Hepatocyte (in vitro differentiated cells): ENCODE data around the gene SH3RF1. TPM values are rescaled to one million over a fixed set of nuclear protein-coding genes. Genes with fewer than 3 reads are reported as not detected.

Experiments
- DNase-seq: peaks from one replicate; pipeline ENCODE4 v3.0.0-alpha.2; 2016; ENCODE audit warnings: low spot score
- H2AFZ ChIP-seq: fragments of 200-600 bp; sonication (generic); 2 replicates; pipeline ENCODE4 v1.6.0; 2016; ENCODE audit warnings: antibody characterized with exemption, mild to moderate bottlenecking
- H3K27ac ChIP-seq: fragments of 200-600 bp; sonication (generic); 2 replicates; pipeline ENCODE4 v1.5.1; 2016; ENCODE audit warnings: mild to moderate bottlenecking
- H3K27me3 ChIP-seq: fragments of 200-600 bp; sonication (generic); 2 replicates; pipeline ENCODE4 v1.6.1; 2016
- H3K36me3 ChIP-seq: fragments of 200-600 bp; sonication (generic); replicated peaks from 2 replicates; pipeline ENCODE4 v1.5.1; 2016; ENCODE audit warnings: low read depth; ENCODE audit not compliant: insufficient read depth
- H3K4me1 ChIP-seq: fragments of 200-600 bp; sonication (generic); 2 replicates; pipeline ENCODE4 v1.5.1; 2016; ENCODE audit warnings: mild to moderate bottlenecking, moderate library complexity; ENCODE audit not compliant: insufficient read depth
- H3K4me2 ChIP-seq: fragments of 200-600 bp; sonication (generic); 2 replicates; pipeline ENCODE4 v1.6.0; 2016
- H3K4me3 ChIP-seq: fragments of 200-600 bp; sonication (generic); 2 replicates; pipeline ENCODE4 v1.5.1; 2016; ENCODE audit warnings: mild to moderate bottlenecking
- H3K79me2 ChIP-seq: fragments of 200-600 bp; sonication (generic); 2 replicates; pipeline ENCODE4 v1.6.0; 2017; ENCODE audit warnings: mild to moderate bottlenecking
- H3K9me2 ChIP-seq: fragments of 200-600 bp; sonication (generic); replicated peaks from 2 replicates; pipeline ENCODE4 v1.6.0; 2017; ENCODE audit warnings: mild to moderate bottlenecking; ENCODE audit not compliant: insufficient read depth
- H3K9me3 ChIP-seq: fragments of 200-600 bp; sonication (generic); 2 replicates; pipeline ENCODE4 v1.5.1; 2016; ENCODE audit warnings: low read depth, mild to moderate bottlenecking
- H4K20me1 ChIP-seq: fragments of 200-600 bp; sonication (generic); 2 replicates; pipeline ENCODE4 v1.6.0; 2016; ENCODE audit warnings: mild to moderate bottlenecking; ENCODE audit not compliant: insufficient read depth, poor library complexity, severe bottlenecking
- EZH2 ChIP-seq: fragments of 200-600 bp; sonication (generic); IDR thresholded peaks from 2 replicates; pipeline ENCODE4 v1.6.1; 2016; ENCODE audit warnings: antibody characterized with exemption, mild to moderate bottlenecking, borderline replicate concordance
- EZH2phosphoT487 ChIP-seq: fragments of 200-600 bp; sonication (generic); IDR thresholded peaks from one replicate; pipeline ENCODE4 v1.6.1; 2018; ENCODE audit warnings: antibody characterized with exemption, mild to moderate bottlenecking, low read depth, moderate library complexity; ENCODE audit not compliant: unreplicated experiment, severe bottlenecking
- WGBS: methylation state at CpG from one replicate; pipeline ENCODE4 v1.1.6; 2016; ENCODE audit warnings: low lambda C conversion rate; ENCODE audit errors: missing lambda C conversion rate; 5-methylcytosine and 5-hydroxymethylcytosine counted together
- polyA plus RNA-seq: library from polyadenylated mRNA; unstranded; fragments of >200 nt; fragmentation: Nextera tagmentation; extraction: Ambion mirVana; gene quantifications from 2 replicates; pipeline ENCODE4 v1.2.1, GENCODE V29; 2016
- total RNA-seq: library from RNA; depleted of rRNA; stranded (reverse); fragments of >200 nt; gene quantifications from 2 replicates; pipeline ENCODE4 v1.2.3, GENCODE V29; 2014
- TF ChIP-seq, protein P1 (sequence below): fragments of 200-600 bp; sonication (generic); IDR thresholded peaks from 2 replicates; pipeline ENCODE4 v1.5.1; 2016; ENCODE audit warnings: antibody characterized with exemption, mild to moderate bottlenecking; ENCODE audit not compliant: poor library complexity

Gene SH3RF1
- total and polyA plus RNA-seq, 2 experiments from 2014 or later: 15.5 to 16.4 TPM

DNA sequence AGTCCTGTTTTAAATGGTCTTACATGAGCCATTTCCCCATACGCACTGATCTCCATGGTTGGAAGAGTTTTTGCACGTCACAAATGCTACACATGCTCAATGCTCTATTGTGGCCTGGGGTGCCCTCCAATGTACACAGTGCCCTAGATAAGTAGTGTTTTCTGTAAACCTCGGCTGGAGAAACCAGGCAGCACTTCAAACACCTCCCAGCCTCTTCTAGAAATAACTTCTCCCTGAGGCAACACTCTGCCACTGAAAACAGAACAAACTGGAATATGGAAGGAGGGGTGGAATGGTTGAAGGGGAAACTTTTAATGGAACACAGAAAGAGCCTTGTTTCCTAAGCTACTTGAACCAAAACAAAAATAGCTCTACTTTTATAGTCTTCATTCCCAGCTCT, 136.8 kb downstream of the SH3RF1 start:
- H3K36me3 ChIP-seq: peaks cover 10% of the 10 kb centered on the region
- no peak overlapping the region for H2AFZ ChIP-seq
- no peak overlapping the region for H3K4me2 ChIP-seq
- no peak overlapping the region for H3K4me3 ChIP-seq
- no peaks in the 10 kb centered on the region for H4K20me1 ChIP-seq
- H3K9me3 ChIP-seq: no peaks in the 10 kb centered on the region
- WGBS: 32% methylated on average over 3 of the region's 3 CpGs
- no peaks in the 10 kb centered on the region for H3K27me3 ChIP-seq
- peak; percentile 37 for DNase-seq
- no peaks in the 10 kb centered on the region for H3K9me2 ChIP-seq
- peaks cover 3% of the 10 kb centered on the region for H3K4me1 ChIP-seq
- TF ChIP-seq, protein P1, sequence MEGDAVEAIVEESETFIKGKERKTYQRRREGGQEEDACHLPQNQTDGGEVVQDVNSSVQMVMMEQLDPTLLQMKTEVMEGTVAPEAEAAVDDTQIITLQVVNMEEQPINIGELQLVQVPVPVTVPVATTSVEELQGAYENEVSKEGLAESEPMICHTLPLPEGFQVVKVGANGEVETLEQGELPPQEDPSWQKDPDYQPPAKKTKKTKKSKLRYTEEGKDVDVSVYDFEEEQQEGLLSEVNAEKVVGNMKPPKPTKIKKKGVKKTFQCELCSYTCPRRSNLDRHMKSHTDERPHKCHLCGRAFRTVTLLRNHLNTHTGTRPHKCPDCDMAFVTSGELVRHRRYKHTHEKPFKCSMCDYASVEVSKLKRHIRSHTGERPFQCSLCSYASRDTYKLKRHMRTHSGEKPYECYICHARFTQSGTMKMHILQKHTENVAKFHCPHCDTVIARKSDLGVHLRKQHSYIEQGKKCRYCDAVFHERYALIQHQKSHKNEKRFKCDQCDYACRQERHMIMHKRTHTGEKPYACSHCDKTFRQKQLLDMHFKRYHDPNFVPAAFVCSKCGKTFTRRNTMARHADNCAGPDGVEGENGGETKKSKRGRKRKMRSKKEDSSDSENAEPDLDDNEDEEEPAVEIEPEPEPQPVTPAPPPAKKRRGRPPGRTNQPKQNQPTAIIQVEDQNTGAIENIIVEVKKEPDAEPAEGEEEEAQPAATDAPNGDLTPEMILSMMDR: no peak
- TF ChIP-seq EZH2: no peak
- TF ChIP-seq EZH2phosphoT487: no peak
- H3K27ac ChIP-seq: peak overlapping the region; percentile 25
- H3K79me2 ChIP-seq: peaks cover 3% of the 10 kb centered on the region

DNA sequence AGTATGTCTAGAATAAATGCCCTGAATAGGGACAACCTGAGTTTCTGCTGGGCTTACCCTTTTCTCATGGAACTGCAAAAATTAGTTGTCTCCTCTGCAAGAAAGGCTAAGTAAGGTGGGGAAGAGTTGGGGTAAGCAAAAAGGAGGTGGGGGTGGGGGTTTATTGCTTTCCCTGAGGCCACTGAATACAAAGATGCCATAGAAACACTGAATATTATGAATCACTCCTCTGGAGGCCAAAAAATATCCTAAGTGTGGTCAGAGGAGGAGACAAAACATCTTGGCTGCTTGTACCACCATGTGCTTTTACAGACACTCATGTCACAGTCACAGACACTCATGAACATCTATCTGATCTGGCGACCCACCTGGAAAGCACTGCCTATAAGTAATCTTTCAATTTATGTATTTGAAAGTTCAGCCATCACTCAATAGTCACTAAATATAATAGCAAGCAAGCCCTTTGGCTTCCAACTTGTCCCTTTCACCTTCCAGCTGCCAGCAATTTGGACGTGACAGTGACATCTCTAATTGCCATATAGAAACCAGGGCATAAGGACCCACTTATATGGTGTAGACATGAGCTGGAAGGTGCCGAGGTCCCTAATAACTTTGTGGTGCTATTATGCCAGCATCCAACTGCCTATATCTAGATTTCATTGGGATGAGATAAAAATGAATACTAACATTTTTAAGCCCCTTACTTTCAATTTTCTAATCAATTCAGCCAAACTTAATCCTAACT, 138.0 kb downstream of the SH3RF1 start:
- Histone ChIP-seq H2AFZ (no peak overlapping the region), H4K20me1 (no peaks in the 10 kb centered on the region), H3K27ac (no peak overlapping the region), H3K4me2 (no peak overlapping the region), H3K4me3 (no peak overlapping the region), H3K9me3 (no peaks in the 10 kb centered on the region), H3K79me2 (peaks cover 3% of the 10 kb centered on the region), H3K4me1 (peaks cover 3% of the 10 kb centered on the region), H3K36me3 (peaks cover 10% of the 10 kb centered on the region), H3K27me3 (no peaks in the 10 kb centered on the region), H3K9me2 (no peaks in the 10 kb centered on the region)
- 97% methylated on average over 3 of the region's 3 CpGs for WGBS
- TF ChIP-seq EZH2phosphoT487 (no peak), EZH2 (no peak)
- TF ChIP-seq, protein P1: no peak
- DNase-seq: no peak

DNA sequence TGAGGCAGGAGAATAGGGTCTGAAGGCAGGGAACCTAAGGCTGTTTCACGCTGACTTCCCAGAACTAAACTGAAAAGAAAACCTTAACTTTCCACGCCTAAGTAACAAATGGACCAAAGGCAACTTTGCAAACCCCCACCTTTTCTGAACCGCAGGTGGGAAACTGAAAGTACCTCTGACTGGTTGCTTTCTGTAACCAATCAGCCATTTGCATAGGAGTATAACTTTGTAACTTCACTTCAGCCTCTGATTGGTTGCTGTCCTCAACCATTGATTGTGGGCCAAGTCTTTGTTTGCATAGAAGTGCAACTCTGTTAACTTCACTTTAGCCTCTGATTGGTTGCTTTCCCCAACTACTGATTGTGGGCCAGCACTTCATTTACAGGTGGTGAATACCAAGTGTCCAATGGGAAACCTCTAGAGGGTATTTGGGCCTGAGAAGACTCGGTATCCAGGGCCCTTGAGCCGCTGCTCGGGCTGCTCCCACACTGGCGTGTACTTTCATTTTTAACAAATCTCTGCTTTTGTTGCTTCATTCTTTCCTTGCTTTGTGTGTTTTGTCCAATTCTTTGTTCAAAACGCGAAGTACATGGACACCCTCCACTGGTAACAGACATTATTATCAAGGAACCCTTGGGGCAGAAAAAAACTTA, 139.1 kb downstream of the SH3RF1 start:
- H3K4me1 ChIP-seq: peaks cover 3% of the 10 kb centered on the region
- H3K4me2 ChIP-seq: no peak overlapping the region
- 95% methylated on average over 9 of the region's 9 CpGs for WGBS

DNA sequence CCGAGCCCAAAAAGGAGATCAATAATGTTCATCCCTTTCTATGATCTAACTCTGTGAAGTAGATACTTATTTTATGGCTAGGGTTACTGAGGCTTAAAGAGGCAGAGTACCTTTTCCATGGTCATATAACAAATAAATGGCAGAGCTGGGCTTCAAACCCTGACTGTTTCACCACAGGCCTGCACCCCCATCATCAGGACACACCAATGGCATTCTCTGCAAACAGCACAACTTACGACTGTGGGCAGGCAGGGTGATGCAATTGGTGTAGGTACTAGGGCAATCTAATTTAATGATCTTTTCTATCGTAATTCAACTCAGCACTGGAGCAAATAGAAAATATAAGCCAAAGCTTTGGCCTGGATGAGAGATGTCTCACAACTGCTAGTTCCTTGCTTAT, 141.9 kb downstream of the SH3RF1 start:
- no peaks in the 10 kb centered on the region for H3K9me2 ChIP-seq
- no peaks in the 10 kb centered on the region for H3K79me2 ChIP-seq
- no peak for DNase-seq
- no peaks in the 10 kb centered on the region for H3K9me3 ChIP-seq
- H4K20me1 ChIP-seq: no peaks in the 10 kb centered on the region
- H2AFZ ChIP-seq: no peak overlapping the region
- no peaks in the 10 kb centered on the region for H3K36me3 ChIP-seq
- no peak for TF ChIP-seq EZH2phosphoT487
- no peak for TF ChIP-seq EZH2
- TF ChIP-seq, protein P1: no peak
- WGBS: 50% methylated on average over 3 of the region's 3 CpGs
- H3K27ac ChIP-seq: peak overlapping the region; percentile 38
- peaks cover 3% of the 10 kb centered on the region for H3K4me1 ChIP-seq
- H3K4me3 ChIP-seq: no peak overlapping the region
- H3K4me2 ChIP-seq: no peak overlapping the region
- no peaks in the 10 kb centered on the region for H3K27me3 ChIP-seq

More for the DNA sequence above, 139.1 kb downstream of the SH3RF1 start:
- H4K20me1 ChIP-seq: no peaks in the 10 kb centered on the region
- no peak overlapping the region for H3K27ac ChIP-seq
- H3K9me2 ChIP-seq: no peaks in the 10 kb centered on the region
- no peak for TF ChIP-seq EZH2
- no peak overlapping the region for H3K4me3 ChIP-seq
- no peak for DNase-seq
- no peaks in the 10 kb centered on the region for H3K79me2 ChIP-seq
- no peak overlapping the region for H2AFZ ChIP-seq
- no peaks in the 10 kb centered on the region for H3K9me3 ChIP-seq
- peaks cover 10% of the 10 kb centered on the region for H3K36me3 ChIP-seq
- no peaks in the 10 kb centered on the region for H3K27me3 ChIP-seq
